Liver (tissue), 9 donors: Measurements from ENCODE around the gene SLC38A3. TPM values are rescaled to one million over a fixed set of nuclear protein-coding genes. Genes with fewer than 3 reads are reported as not detected.

ENCODE experiments used
- DNase-seq: peaks from one replicate; pipeline ENCODE4 v3.0.0-alpha.2; 2017; ENCODE audit warnings: low spot score
- H3K27ac ChIP-seq, 2 donors: one replicate each; pipeline ENCODE4 v1.7.0; 2013; ENCODE audit warnings: inconsistent platforms in 2 of 2, low read length in 2 of 2, control low read depth in 1 of 2, low read depth in 1 of 2, mild to moderate bottlenecking in 1 of 2
- H3K27me3 ChIP-seq, 4 donors: one replicate each; pipeline versions ENCODE4 v1.6.1 to v1.7.0; 2013; ENCODE audit warnings: low read length in 3 of 4, inconsistent platforms in 1 of 4, mild to moderate bottlenecking in 1 of 4, moderate library complexity in 1 of 4; ENCODE audit not compliant: control insufficient read depth in 4 of 4, insufficient read depth in 4 of 4
- H3K36me3 ChIP-seq, 4 donors: one replicate each; pipeline versions ENCODE4 v1.6.1 to v1.7.0; 2013; ENCODE audit warnings: low read length in 3 of 4, mild to moderate bottlenecking in 3 of 4, low read depth in 1 of 4, moderate library complexity in 1 of 4; ENCODE audit not compliant: control insufficient read depth in 4 of 4, insufficient read depth in 3 of 4
- H3K4me1 ChIP-seq, 4 donors: one replicate each; pipeline versions ENCODE4 v1.6.1 to v1.7.0; 2013; ENCODE audit warnings: low read length in 3 of 4, mild to moderate bottlenecking in 3 of 4, moderate library complexity in 1 of 4; ENCODE audit not compliant: control insufficient read depth in 4 of 4, insufficient read depth in 4 of 4
- H3K4me3 ChIP-seq, 3 donors: one replicate each; pipeline versions ENCODE4 v1.6.1 to v1.7.0; 2013; ENCODE audit warnings: low read length in 3 of 3, control low read depth in 1 of 3, low read depth in 1 of 3, mild to moderate bottlenecking in 1 of 3
- H3K9ac ChIP-seq, 2 donors: one replicate each; pipeline ENCODE4 v1.7.0; 2013; ENCODE audit warnings: low read length in 2 of 2, mild to moderate bottlenecking in 2 of 2, moderate library complexity in 2 of 2, control low read depth in 1 of 2, low read depth in 1 of 2
- H3K9me3 ChIP-seq, 4 donors: one replicate each; pipeline versions ENCODE4 v1.6.1 to v1.7.0; 2013; ENCODE audit warnings: low read length in 3 of 4; ENCODE audit not compliant: control insufficient read depth in 4 of 4
- EGR1 ChIP-seq, 2 donors: IDR thresholded peaks; 2 replicates each; pipeline ENCODE4 v1.6.1; 2016 to 2018; ENCODE audit warnings: antibody characterized with exemption in 2 of 2, low read depth in 2 of 2
- FOXA1 ChIP-seq: IDR thresholded peaks from 2 replicates; pipeline ENCODE4 v1.6.1; 2016; ENCODE audit warnings: antibody characterized with exemption
- FOXA2 ChIP-seq: IDR thresholded peaks from 2 replicates; pipeline ENCODE4 v1.6.1; 2016; ENCODE audit warnings: antibody characterized with exemption
- GABPA ChIP-seq, 2 donors: IDR thresholded peaks in 1 of 2; conservative IDR thresholded peaks in 1 of 2; 2 replicates each; pipeline ENCODE4 v1.6.1; 2016; ENCODE audit warnings: antibody characterized with exemption in 2 of 2, mild to moderate bottlenecking in 1 of 2, moderate library complexity in 1 of 2
- HNF4A ChIP-seq, 2 donors: conservative IDR thresholded peaks; 2 replicates each; pipeline ENCODE4 v1.6.1; 2016; ENCODE audit warnings: antibody characterized with exemption in 2 of 2, mild to moderate bottlenecking in 2 of 2
- HNF4G ChIP-seq: IDR thresholded peaks from 2 replicates; pipeline ENCODE4 v1.6.1; 2016; ENCODE audit warnings: antibody characterized with exemption
- JUND ChIP-seq, 2 donors: IDR thresholded peaks; 2 replicates each; pipeline ENCODE4 v1.6.1; 2016; ENCODE audit warnings: antibody characterized with exemption in 2 of 2
- NR2F2 ChIP-seq: IDR thresholded peaks from 2 replicates; pipeline ENCODE4 v1.6.1; 2016; ENCODE audit warnings: antibody characterized with exemption
- RAD21 ChIP-seq, 2 donors: IDR thresholded peaks; 2 replicates each; pipeline ENCODE4 v1.6.1; 2016; ENCODE audit warnings: antibody characterized with exemption in 2 of 2, mild to moderate bottlenecking in 2 of 2
- RXRA ChIP-seq, 2 donors: IDR thresholded peaks; 2 replicates each; pipeline ENCODE4 v1.6.1; 2017 to 2018; ENCODE audit warnings: antibody characterized with exemption in 2 of 2, mild to moderate bottlenecking in 1 of 2
- SP1 ChIP-seq: IDR thresholded peaks from 2 replicates; pipeline ENCODE4 v1.6.1; 2018; ENCODE audit warnings: antibody characterized with exemption, mild to moderate bottlenecking
- TAF1 ChIP-seq: conservative IDR thresholded peaks from 2 replicates; pipeline ENCODE4 v1.6.1; 2016; ENCODE audit warnings: antibody characterized with exemption, mild to moderate bottlenecking
- YY1 ChIP-seq: IDR thresholded peaks from 2 replicates; pipeline ENCODE4 v1.6.1; 2016; ENCODE audit warnings: antibody characterized with exemption, mild to moderate bottlenecking
- WGBS: extraction: QIAGEN DNeasy Blood & Tissue Kit; methylation state at CpG from one replicate; pipeline ENCODE4 v1.1.7; 2013; 5-methylcytosine and 5-hydroxymethylcytosine counted together
- polyA plus RNA-seq, 2 donors: library from polyadenylated mRNA; stranded (reverse) in 1 of 2; unstranded in 1 of 2; fragments of 200-250 nt in 1 of 2; fragments of >200 nt in 1 of 2; fragmentation: Nextera tagmentation in 1 of 2; extraction: Ambion mirVana in 1 of 2; gene quantifications; one replicate each; pipeline versions ENCODE4 v1.2.1 to v1.2.3, GENCODE V29; 2013 to 2015
- total RNA-seq, 2 donors: library from RNA; depleted of rRNA; stranded (reverse); fragments of >200 nt; gene quantifications; one replicate each; pipeline ENCODE4 v1.2.3, GENCODE V29; 2014
- TF ChIP-seq, protein P1 (sequence below): IDR thresholded peaks from 2 replicates; pipeline ENCODE4 v1.6.1; 2016; ENCODE audit warnings: antibody characterized with exemption, mild to moderate bottlenecking
- TF ChIP-seq, protein P2 (sequence below): fragments of 150-350 bp; IDR thresholded peaks from 2 replicates; pipeline ENCODE4 v1.5.1; 2017; ENCODE audit warnings: improper control_type of control experiment, low read depth, low read length; ENCODE audit not compliant: missing input control
- TF ChIP-seq, protein P3 (sequence below): IDR thresholded peaks from 2 replicates; pipeline ENCODE4 v1.6.1; 2016; ENCODE audit warnings: antibody characterized with exemption
- TF ChIP-seq, protein P4 (sequence below): IDR thresholded peaks from 2 replicates; pipeline ENCODE4 v1.6.1; 2016; ENCODE audit warnings: antibody characterized with exemption
- TF ChIP-seq, protein P5 (sequence below): IDR thresholded peaks from 2 replicates; pipeline ENCODE4 v1.6.1; 2016; ENCODE audit warnings: antibody characterized with exemption
- donor health status: healthy.
- donor health status: healthy.
- donor health status: healthy.
- donor health status: healthy.
- donor health status: healthy.

Gene SLC38A3
- total and polyA plus RNA-seq, 4 donors: 98.1 to 180 (median 140) TPM

DNA sequence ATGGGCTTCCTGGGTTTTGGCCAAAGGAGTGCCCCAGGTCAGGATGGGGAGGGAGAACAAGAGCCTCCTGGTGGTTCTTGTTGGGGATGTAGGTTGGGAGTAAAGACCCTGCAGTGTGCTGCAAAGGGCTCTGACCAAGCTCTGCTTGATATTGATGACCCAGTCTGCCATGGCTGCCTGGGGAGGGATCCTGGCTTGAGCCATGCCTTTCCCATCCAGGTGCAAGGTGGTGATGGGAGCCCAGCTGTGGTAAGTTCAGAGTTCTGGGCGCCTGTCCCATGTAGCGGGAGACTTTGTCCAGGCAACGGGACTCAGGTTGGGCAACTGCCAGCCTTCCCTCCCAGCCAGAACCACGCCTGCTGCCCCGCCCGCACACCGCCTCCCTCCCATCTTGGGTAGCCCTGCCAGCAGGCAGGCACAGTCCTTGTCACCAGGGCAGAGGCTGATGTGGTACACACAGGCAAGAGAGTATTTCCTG is 33.5 kb downstream of the SLC38A3 start:
- Histone ChIP-seq H3K4me3 (peak overlapping the region in 2 of 3 donors; percentile 80 to 83), H3K36me3 (no peaks in the 10 kb centered on the region), H3K27me3 (no peaks in the 10 kb centered on the region), H3K27ac (peak overlapping the region; percentile 89 to 91), H3K4me1 (peaks cover 18 to 68% (median 50%) of the 10 kb centered on the region in 4 donors), H3K9ac (peak overlapping the region; percentile 4 to 59), H3K9me3 (no peaks in the 10 kb centered on the region)
- peak; percentile 76 for DNase-seq
- peak in 1 of 2 donors; percentile 69 for TF ChIP-seq EGR1 (IDR thresholded peaks at IDR 0.05; ENCODE audit: low read depth in 2 of 2)
- TF ChIP-seq, protein P1, sequence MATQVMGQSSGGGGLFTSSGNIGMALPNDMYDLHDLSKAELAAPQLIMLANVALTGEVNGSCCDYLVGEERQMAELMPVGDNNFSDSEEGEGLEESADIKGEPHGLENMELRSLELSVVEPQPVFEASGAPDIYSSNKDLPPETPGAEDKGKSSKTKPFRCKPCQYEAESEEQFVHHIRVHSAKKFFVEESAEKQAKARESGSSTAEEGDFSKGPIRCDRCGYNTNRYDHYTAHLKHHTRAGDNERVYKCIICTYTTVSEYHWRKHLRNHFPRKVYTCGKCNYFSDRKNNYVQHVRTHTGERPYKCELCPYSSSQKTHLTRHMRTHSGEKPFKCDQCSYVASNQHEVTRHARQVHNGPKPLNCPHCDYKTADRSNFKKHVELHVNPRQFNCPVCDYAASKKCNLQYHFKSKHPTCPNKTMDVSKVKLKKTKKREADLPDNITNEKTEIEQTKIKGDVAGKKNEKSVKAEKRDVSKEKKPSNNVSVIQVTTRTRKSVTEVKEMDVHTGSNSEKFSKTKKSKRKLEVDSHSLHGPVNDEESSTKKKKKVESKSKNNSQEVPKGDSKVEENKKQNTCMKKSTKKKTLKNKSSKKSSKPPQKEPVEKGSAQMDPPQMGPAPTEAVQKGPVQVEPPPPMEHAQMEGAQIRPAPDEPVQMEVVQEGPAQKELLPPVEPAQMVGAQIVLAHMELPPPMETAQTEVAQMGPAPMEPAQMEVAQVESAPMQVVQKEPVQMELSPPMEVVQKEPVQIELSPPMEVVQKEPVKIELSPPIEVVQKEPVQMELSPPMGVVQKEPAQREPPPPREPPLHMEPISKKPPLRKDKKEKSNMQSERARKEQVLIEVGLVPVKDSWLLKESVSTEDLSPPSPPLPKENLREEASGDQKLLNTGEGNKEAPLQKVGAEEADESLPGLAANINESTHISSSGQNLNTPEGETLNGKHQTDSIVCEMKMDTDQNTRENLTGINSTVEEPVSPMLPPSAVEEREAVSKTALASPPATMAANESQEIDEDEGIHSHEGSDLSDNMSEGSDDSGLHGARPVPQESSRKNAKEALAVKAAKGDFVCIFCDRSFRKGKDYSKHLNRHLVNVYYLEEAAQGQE: peak; percentile 70
- TF ChIP-seq HNF4G: peak; percentile 47
- TF ChIP-seq, protein P2, sequence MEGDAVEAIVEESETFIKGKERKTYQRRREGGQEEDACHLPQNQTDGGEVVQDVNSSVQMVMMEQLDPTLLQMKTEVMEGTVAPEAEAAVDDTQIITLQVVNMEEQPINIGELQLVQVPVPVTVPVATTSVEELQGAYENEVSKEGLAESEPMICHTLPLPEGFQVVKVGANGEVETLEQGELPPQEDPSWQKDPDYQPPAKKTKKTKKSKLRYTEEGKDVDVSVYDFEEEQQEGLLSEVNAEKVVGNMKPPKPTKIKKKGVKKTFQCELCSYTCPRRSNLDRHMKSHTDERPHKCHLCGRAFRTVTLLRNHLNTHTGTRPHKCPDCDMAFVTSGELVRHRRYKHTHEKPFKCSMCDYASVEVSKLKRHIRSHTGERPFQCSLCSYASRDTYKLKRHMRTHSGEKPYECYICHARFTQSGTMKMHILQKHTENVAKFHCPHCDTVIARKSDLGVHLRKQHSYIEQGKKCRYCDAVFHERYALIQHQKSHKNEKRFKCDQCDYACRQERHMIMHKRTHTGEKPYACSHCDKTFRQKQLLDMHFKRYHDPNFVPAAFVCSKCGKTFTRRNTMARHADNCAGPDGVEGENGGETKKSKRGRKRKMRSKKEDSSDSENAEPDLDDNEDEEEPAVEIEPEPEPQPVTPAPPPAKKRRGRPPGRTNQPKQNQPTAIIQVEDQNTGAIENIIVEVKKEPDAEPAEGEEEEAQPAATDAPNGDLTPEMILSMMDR: peak; percentile 9
- TF ChIP-seq FOXA2: peak; percentile 42
- peak; percentile 28 to 29 for TF ChIP-seq RAD21 (IDR thresholded peaks at IDR 0.05)
- TF ChIP-seq HNF4A (conservative IDR thresholded peaks at IDR 0.05): peak; percentile 87 to 91
- TF ChIP-seq TAF1: no peak
- peak in 1 of 2 donors; percentile 68 for TF ChIP-seq GABPA (IDR thresholded peaks at IDR 0.05 in 1 of 2, conservative IDR thresholded peaks at IDR 0.05 in 1 of 2)
- TF ChIP-seq, protein P3, sequence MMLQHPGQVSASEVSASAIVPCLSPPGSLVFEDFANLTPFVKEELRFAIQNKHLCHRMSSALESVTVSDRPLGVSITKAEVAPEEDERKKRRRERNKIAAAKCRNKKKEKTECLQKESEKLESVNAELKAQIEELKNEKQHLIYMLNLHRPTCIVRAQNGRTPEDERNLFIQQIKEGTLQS: no peak
- TF ChIP-seq JUND (IDR thresholded peaks at IDR 0.05): peak in 1 of 2 donors; percentile 51
- peak; percentile 71 for TF ChIP-seq FOXA1
- TF ChIP-seq RXRA (IDR thresholded peaks at IDR 0.05): peak; percentile 54 to 84
- TF ChIP-seq, protein P4, sequence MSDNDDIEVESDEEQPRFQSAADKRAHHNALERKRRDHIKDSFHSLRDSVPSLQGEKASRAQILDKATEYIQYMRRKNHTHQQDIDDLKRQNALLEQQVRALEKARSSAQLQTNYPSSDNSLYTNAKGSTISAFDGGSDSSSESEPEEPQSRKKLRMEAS: peak; percentile 84
- peak; percentile 88 for TF ChIP-seq SP1
- peak; percentile 89 for TF ChIP-seq YY1
- no peak for TF ChIP-seq NR2F2
- TF ChIP-seq, protein P5, sequence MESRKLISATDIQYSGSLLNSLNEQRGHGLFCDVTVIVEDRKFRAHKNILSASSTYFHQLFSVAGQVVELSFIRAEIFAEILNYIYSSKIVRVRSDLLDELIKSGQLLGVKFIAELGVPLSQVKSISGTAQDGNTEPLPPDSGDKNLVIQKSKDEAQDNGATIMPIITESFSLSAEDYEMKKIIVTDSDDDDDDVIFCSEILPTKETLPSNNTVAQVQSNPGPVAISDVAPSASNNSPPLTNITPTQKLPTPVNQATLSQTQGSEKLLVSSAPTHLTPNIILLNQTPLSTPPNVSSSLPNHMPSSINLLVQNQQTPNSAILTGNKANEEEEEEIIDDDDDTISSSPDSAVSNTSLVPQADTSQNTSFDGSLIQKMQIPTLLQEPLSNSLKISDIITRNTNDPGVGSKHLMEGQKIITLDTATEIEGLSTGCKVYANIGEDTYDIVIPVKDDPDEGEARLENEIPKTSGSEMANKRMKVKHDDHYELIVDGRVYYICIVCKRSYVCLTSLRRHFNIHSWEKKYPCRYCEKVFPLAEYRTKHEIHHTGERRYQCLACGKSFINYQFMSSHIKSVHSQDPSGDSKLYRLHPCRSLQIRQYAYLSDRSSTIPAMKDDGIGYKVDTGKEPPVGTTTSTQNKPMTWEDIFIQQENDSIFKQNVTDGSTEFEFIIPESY: peak; percentile 54
- WGBS: 8% methylated on average over 7 of the region's 7 CpGs
